ENCODE results near the gene SAMD4B.

GRCh38 chr19:39352381-39353255 lies 10.4 kb downstream of the SAMD4B start:
- TF ChIP-seq POLR2A (IDR thresholded peaks at IDR 0.05) (no peak), CTCF (IDR thresholded peaks at IDR 0.05) (no peak)
